ENCODE measurements around the gene SMIM45. TPM values are rescaled to one million over a fixed set of nuclear protein-coding genes. Genes with fewer than 3 reads are reported as not detected.

SMIM45 gene

GRCh38 chr22:42007922-42008321, 56.0 kb downstream of the SMIM45 start:
- no peak for DNase-seq

Other genes with a start within 250 kb of the SMIM45 start
- gene CCDC134, start 151.5 kb upstream of the SMIM45 start, polyA plus RNA-seq (ENCODE audit: insufficient read length): 10.1 TPM
- gene SREBF2, start 119.0 kb upstream of the SMIM45 start, polyA plus RNA-seq (ENCODE audit: insufficient read length): 86.7 TPM
- 0.38 TPM for gene SHISA8, start 37.1 kb upstream of the SMIM45 start, polyA plus RNA-seq (ENCODE audit: insufficient read length)
- 3.8 TPM for gene TNFRSF13C, start 25.3 kb upstream of the SMIM45 start, polyA plus RNA-seq (ENCODE audit: insufficient read length)
- 15.6 TPM for gene CENPM, start 5.0 kb upstream of the SMIM45 start, polyA plus RNA-seq (ENCODE audit: insufficient read length)
- gene SEPTIN3, start 17.3 kb downstream of the SMIM45 start, polyA plus RNA-seq (ENCODE audit: insufficient read length): 7.7 TPM
- gene WBP2NL, start 46.6 kb downstream of the SMIM45 start, polyA plus RNA-seq (ENCODE audit: insufficient read length): 8.4 TPM
- 27.3 TPM for gene NAGA, start 118.7 kb downstream of the SMIM45 start, polyA plus RNA-seq (ENCODE audit: insufficient read length)
- 10.0 TPM for gene PHETA2, start 122.1 kb downstream of the SMIM45 start, polyA plus RNA-seq (ENCODE audit: insufficient read length)
- gene SMDT1, start 127.5 kb downstream of the SMIM45 start, polyA plus RNA-seq (ENCODE audit: insufficient read length): 90.7 TPM
- gene NDUFA6, start 138.6 kb downstream of the SMIM45 start, polyA plus RNA-seq (ENCODE audit: insufficient read length): 112 TPM
- 6.2 TPM for gene CYP2D6, start 178.7 kb downstream of the SMIM45 start, polyA plus RNA-seq (ENCODE audit: insufficient read length)

Data from left kidney (tissue), 2 donors.